GM19452 (cell line): ENCODE measurements around the gene FAM236A.
"Not testable (repeated sequence)": the region's sequence is repeated elsewhere in the genome, so short reads cannot be mapped to it uniquely, and the experiment has no call there.

Experiments used
- ATAC-seq: cut with Tn5 transposase; IDR thresholded peaks from one replicate; pipeline ENCODE4 v1.9.1; 2021; ENCODE audit not compliant: unreplicated experiment

Gene FAM236A

GRCh38 chrX:72937906-72938305 lies at the start of gene FAM236A:
TSS of gene FAM236A (plus strand) at chrX:72938206. CDS start at chrX:72938263, 57 bp downstream.
- not testable (repeated sequence) for ATAC-seq

DNA sequence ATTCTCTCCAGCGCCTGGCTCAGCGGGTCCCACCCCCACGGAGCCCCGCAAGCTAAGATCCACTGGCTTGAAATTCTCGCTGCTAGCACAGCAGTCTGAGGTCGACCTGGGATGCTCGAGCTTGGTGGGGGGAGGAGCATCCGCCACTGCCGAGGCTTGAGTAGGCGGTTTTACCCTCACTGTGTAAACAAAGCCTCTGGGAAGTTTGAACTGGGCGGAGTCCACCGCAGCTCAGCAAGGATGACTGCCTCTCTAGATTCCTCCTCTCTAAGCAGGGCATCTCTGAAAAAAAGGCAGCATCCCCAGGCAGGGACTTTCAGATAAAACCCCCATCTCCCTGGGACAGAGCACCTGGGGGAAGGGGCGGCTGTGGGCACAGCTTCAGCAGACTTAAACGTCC lies 48.3 kb upstream of the FAM236A start:
- not testable (repeated sequence) for ATAC-seq

- not testable (repeated sequence) for ATAC-seq
Observed at GRCh38 chrX:72912315-72912714, 25.7 kb upstream of the FAM236A start, which contains the start of gene FAM236C. TSS of gene FAM236C (plus strand) at chrX:72912615. CDS start at chrX:72912715, 100 bp downstream.

DNA sequence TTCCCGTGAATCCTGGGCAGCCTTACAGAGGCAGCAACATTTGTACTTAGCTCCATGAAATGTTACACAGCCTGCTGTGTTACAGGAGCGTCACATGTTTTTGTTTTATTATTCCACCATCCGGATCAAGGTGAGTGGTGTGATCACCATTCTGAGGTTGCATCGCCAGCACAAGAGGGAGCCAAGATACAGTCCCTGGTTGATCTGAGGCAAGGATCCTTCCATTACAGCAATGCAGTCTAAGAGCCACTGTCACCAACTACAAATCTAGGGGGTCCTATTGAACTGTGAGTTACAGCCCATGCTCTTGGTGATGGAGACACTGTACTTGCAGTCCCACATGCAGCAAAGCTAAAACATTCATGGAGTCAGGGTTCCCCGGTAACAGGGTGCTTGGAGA lies 21.9 kb upstream of the FAM236A start:
- not testable (repeated sequence) for ATAC-seq

DNA sequence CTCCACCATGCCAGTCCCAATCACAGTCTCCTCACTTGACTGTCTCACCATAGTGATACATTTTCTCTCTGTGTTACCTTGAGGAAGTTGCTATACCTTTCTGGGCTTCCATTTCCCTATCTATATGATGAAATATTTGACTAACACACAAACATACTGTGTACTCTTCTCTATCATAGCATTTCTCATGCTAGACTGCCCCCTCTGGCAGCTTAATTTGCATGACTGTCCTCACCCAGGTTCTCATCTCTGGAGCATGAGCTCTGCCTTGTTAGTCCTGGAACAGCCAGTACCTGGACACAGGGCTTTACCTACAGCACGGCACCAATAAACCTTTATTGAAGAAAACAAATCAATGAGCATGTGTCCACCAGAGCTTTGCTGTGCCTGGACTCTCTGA lies 5.7 kb upstream of the FAM236A start:
- ATAC-seq = not testable (repeated sequence)

- not testable (repeated sequence) for ATAC-seq
Observed at GRCh38 chrX:72936455-72936854, 1.6 kb upstream of the FAM236A start.

- ATAC-seq = not testable (repeated sequence)
Observed at GRCh38 chrX:72936882-72937455, 1.0 kb upstream of the FAM236A start.

GRCh38 chrX:72942272-72942671 lies 4.3 kb downstream of the FAM236A start:
- ATAC-seq = not testable (repeated sequence)

- ATAC-seq = peak; percentile 78
Observed at GRCh38 chrX:72943035-72943818, 5.2 kb downstream of the FAM236A start.

GRCh38 chrX:72943819-72944169 lies 5.8 kb downstream of the FAM236A start, which contains the start of gene DMRTC1:
TSS of gene DMRTC1 (minus strand) at chrX:72943837. CDS start at chrX:72875694, 68,143 bp downstream.
- peak; percentile 77 for ATAC-seq

DNA sequence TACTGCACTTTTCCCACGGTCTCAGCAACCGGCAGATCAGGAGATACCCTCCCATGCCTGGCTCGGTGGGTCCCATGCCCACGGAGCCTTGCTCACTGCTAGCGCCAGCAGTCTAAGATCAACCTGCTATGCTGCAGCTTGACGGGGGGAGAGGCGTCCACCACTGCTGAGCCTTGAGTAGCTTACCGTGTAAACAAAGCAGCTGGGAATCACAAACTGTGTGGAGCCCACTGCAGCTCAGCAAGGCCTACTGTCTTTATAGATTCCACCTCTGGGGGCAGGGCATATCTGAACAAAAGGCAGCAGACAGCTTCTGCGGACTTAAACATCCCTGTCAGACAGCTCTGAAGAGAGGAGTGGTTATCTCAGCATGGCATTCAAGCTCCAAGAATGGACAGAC lies 22.0 kb downstream of the FAM236A start:
- not testable (repeated sequence) for ATAC-seq

DNA sequence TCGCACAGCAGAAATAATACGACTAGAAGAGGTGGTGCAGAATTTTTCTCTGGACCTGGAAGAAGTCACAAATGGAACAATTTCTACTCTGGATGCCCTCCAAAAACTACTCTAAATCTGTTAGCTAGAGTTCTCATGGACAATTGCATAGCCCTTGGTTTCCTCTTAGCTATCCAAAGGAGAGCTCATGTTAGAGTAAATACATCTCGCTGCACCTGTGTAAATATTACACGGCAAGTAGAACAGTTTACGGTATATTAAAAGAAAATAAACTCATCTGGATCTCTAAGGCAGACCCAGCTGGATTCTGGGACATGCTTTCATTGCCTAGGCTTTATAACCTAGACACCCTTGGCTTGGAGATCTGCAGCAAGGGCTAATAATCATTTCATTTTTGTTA lies 33.9 kb downstream of the FAM236A start:
- not testable (repeated sequence) for ATAC-seq

DNA sequence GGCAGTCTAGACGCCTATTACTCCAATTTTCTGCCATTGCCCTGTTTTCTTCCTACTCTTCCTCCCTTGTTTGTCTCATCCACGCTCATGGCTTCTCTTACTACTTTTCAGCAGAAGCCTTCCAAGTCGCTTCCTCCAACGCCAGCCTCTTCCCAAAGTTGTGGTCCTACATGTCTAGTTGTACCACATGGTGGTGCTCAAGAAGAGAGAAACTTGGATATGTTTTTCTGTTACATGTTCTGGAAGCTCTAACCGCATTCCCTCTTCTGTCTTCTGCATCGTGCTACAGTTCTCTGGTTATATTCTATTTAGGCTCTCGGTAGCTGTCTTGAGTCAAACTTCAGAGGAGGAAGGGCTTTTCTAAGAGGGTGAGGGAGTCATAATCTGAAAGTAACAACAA lies 36.9 kb downstream of the FAM236A start:
- not testable (repeated sequence) for ATAC-seq

DNA sequence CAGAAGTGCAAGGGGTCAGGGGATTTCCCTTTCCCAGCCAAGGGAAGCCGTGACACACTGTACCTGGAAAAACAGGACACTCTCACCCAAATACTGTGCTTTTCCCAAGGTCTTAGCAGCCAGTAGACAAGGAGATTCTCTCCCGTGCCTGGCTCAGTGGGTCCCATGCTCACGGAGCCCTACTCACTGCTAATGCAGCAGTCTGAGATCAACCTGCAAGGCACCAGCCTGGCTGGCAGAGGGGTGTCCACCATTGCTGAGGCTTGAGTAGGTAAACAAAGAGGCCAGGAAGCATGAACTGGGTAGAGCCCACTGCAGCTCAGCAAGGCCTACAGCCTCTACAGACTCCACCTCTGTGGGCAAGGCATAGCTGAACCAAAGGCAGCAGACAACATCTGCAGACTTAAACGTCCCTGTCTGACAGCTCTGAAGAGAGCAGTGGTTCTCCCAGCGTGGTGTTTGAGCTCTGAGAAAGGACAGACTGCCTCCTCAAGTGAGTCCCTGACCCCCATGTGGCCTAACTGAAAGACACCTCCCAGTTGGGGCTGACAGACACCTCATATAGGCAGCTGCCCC lies 43.0 kb downstream of the FAM236A start:
- not testable (repeated sequence) for ATAC-seq
